ENCODE data around the gene RNF223.

GRCh38 chr1:1099506-1100183 is 25.5 kb upstream of the RNF223 start:
- TF ChIP-seq EZH2 (IDR thresholded peaks at IDR 0.05; ENCODE audit: insufficient read depth, poor library complexity, severe bottlenecking) = no peak
- no peak for TF ChIP-seq EZH2phosphoT487 (IDR thresholded peaks at IDR 0.05; ENCODE audit: insufficient read depth, low read depth)
